Measurements from ENCODE around the gene USF1. TPM values are rescaled to one million over a fixed set of nuclear protein-coding genes. Genes with fewer than 3 reads are reported as not detected.
"Not testable (repeated sequence)": the region's sequence is repeated elsewhere in the genome, so short reads cannot be mapped to it uniquely, and the experiment has no call there.

The USF1 gene
- polyA plus RNA-seq, 1 donor (not counting 4 experiments of a cell fraction or from before 2014, with no cell fraction given) = 31.6 TPM

- FAIRE-seq = no peak
Measured at GRCh38 chr1:161032409-161032808, 13.4 kb downstream of the USF1 start.

DNA sequence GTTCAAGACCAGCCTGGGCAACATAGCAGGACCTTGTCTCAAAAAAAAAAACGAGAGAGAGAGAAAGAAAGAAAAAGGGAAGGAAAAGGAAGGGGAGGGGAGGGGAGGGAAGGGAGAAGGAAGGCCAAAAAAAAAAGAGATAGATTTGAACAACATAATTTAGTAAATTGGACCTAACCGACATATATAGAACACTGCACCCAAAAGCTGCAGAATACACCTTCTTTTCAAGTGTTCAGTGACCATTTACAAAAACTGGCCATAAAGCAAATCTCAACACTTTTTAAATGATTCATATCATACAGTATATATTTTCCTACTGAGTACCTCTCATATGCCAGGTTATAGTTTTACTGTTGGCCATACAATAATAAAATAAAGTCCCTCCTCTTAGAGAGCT is 13.9 kb downstream of the USF1 start:
- no peaks in the 10 kb centered on the region for H4K20me1 ChIP-seq (ENCODE audit: control insufficient read depth, extremely low read depth, insufficient read depth, low read length)
- dilution Hi-C loops (cut with MboI; ENCODE audit: extremely low pct_ligation_motif_present, low sequenced_read_pairs) = no loop called here

More at GRCh38 chr1:161032409-161032808, 13.4 kb downstream of the USF1 start:
- Histone ChIP-seq H3K36me3 (ENCODE audit: control insufficient read depth in 2 of 2, extremely low read depth in 1 of 2, insufficient read depth in 2 of 2, low read length in 2 of 2) (no peaks in the 10 kb centered on the region), H2AFZ (ENCODE audit: control insufficient read depth, low read length) (no peak overlapping the region), H3K27ac (ENCODE audit: control insufficient read depth, insufficient read depth, low read length) (peak overlapping the region; percentile 65), H3K9me3 (ENCODE audit: control insufficient read depth, low read depth, low read length) (no peaks in the 10 kb centered on the region), H3K4me3 (ENCODE audit: control insufficient read depth in 2 of 3, extremely low read depth in 1 of 3, insufficient read depth in 2 of 3, low read depth in 1 of 3, low read length in 3 of 3) (no peak overlapping the region), H3K27me3 (ENCODE audit: control insufficient read depth, extremely low read depth, insufficient read depth, low read length) (no peaks in the 10 kb centered on the region), H3K9me1 (ENCODE audit: control insufficient read depth, extremely low read depth, insufficient read depth, low read length) (no peaks in the 10 kb centered on the region), H3K4me1 (ENCODE audit: control insufficient read depth, extremely low read depth, insufficient read depth, low read length) (peaks cover 12% of the 10 kb centered on the region), H3K79me2 (ENCODE audit: control insufficient read depth, insufficient read depth, low read length) (peaks cover 2% of the 10 kb centered on the region), H3K9ac (ENCODE audit: control insufficient read depth, extremely low read depth, insufficient read depth, low read length) (no peak overlapping the region), H3K4me2 (ENCODE audit: control insufficient read depth, extremely low read depth, insufficient read depth, low read depth, low read length) (no peak overlapping the region), H4K20me1 (ENCODE audit: control insufficient read depth, extremely low read depth, insufficient read depth, low read length) (no peaks in the 10 kb centered on the region)
- dilution Hi-C loops (cut with MboI; ENCODE audit: extremely low pct_ligation_motif_present, low sequenced_read_pairs) = no loop called here
- no peak for DNase-seq (ENCODE audit: low read depth, low spot score)
- TF ChIP-seq EZH2 (IDR thresholded peaks at IDR 0.05; ENCODE audit: low read length) (no peak), CTCF (optimal IDR thresholded peaks at IDR 0.05 in 1 of 3, IDR thresholded peaks at IDR 0.05 in 1 of 3, conservative IDR thresholded peaks at IDR 0.05 in 1 of 3; ENCODE audit: extremely low read depth in 1 of 3, insufficient read depth in 2 of 3, low read length in 3 of 3) (no peak)

GRCh38 chr1:161029466-161029865 is 16.3 kb downstream of the USF1 start:
- H2AFZ ChIP-seq (ENCODE audit: control insufficient read depth, low read length); FAIRE-seq; dilution Hi-C loops (cut with MboI; ENCODE audit: extremely low pct_ligation_motif_present, low sequenced_read_pairs): not testable (repeated sequence)

More for the DNA sequence above, 13.9 kb downstream of the USF1 start:
- DNase-seq (ENCODE audit: low read depth, low spot score) (no peak), FAIRE-seq (no peak)
- peaks cover 12% of the 10 kb centered on the region for H3K4me1 ChIP-seq (ENCODE audit: control insufficient read depth, extremely low read depth, insufficient read depth, low read length)
- no peaks in the 10 kb centered on the region for H3K9me3 ChIP-seq (ENCODE audit: control insufficient read depth, low read depth, low read length)
- no peak overlapping the region for H3K9ac ChIP-seq (ENCODE audit: control insufficient read depth, extremely low read depth, insufficient read depth, low read length)
- no peaks in the 10 kb centered on the region for H3K27me3 ChIP-seq (ENCODE audit: control insufficient read depth, extremely low read depth, insufficient read depth, low read length)
- no peaks in the 10 kb centered on the region for H3K36me3 ChIP-seq (ENCODE audit: control insufficient read depth in 2 of 2, extremely low read depth in 1 of 2, insufficient read depth in 2 of 2, low read length in 2 of 2)
- no peak overlapping the region for H2AFZ ChIP-seq (ENCODE audit: control insufficient read depth, low read length)
- H3K4me3 ChIP-seq (ENCODE audit: control insufficient read depth in 2 of 3, extremely low read depth in 1 of 3, insufficient read depth in 2 of 3, low read depth in 1 of 3, low read length in 3 of 3) = no peak overlapping the region
- H3K27ac ChIP-seq (ENCODE audit: control insufficient read depth, insufficient read depth, low read length) = no peak overlapping the region
- H3K9me1 ChIP-seq (ENCODE audit: control insufficient read depth, extremely low read depth, insufficient read depth, low read length) = no peaks in the 10 kb centered on the region
- no peak overlapping the region for H3K4me2 ChIP-seq (ENCODE audit: control insufficient read depth, extremely low read depth, insufficient read depth, low read depth, low read length)
- TF ChIP-seq EZH2 (IDR thresholded peaks at IDR 0.05; ENCODE audit: low read length) (no peak), CTCF (optimal IDR thresholded peaks at IDR 0.05 in 1 of 3, IDR thresholded peaks at IDR 0.05 in 1 of 3, conservative IDR thresholded peaks at IDR 0.05 in 1 of 3; ENCODE audit: extremely low read depth in 1 of 3, insufficient read depth in 2 of 3, low read length in 3 of 3) (no peak)
- H3K79me2 ChIP-seq (ENCODE audit: control insufficient read depth, insufficient read depth, low read length) = no peaks in the 10 kb centered on the region

DNA sequence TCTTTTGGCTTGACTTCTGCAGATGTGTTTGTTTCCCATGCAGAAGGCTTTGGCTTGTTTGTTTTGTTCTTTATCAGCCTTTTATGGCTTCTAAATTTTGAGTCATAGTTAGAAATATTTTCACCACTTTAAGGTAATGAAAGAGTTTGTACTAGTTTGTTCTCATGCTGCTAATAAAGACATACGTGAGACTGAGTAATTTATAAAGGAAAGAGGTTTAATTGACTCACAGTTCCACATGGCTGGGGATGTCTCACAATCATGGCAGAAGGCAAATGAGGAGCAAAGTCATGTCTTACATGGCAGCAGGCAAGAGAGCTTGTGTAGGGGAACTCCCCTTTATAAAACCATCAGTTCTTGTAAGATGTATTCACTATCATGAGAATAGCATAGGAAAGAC is 18.8 kb downstream of the USF1 start:
- H3K9ac ChIP-seq (ENCODE audit: control insufficient read depth, extremely low read depth, insufficient read depth, low read length); H3K4me2 ChIP-seq (ENCODE audit: control insufficient read depth, extremely low read depth, insufficient read depth, low read depth, low read length); H3K36me3 ChIP-seq (ENCODE audit: control insufficient read depth in 2 of 2, extremely low read depth in 1 of 2, insufficient read depth in 2 of 2, low read length in 2 of 2); H4K20me1 ChIP-seq (ENCODE audit: control insufficient read depth, extremely low read depth, insufficient read depth, low read length); H3K9me3 ChIP-seq (ENCODE audit: control insufficient read depth, low read depth, low read length); H3K79me2 ChIP-seq (ENCODE audit: control insufficient read depth, insufficient read depth, low read length); DNase-seq (ENCODE audit: low read depth, low spot score); dilution Hi-C loops (cut with MboI; ENCODE audit: extremely low pct_ligation_motif_present, low sequenced_read_pairs); H3K9me1 ChIP-seq (ENCODE audit: control insufficient read depth, extremely low read depth, insufficient read depth, low read length); H3K27me3 ChIP-seq (ENCODE audit: control insufficient read depth, extremely low read depth, insufficient read depth, low read length); FAIRE-seq; H3K4me3 ChIP-seq (ENCODE audit: control insufficient read depth in 2 of 3, extremely low read depth in 1 of 3, insufficient read depth in 2 of 3, low read depth in 1 of 3, low read length in 3 of 3); H3K4me1 ChIP-seq (ENCODE audit: control insufficient read depth, extremely low read depth, insufficient read depth, low read length); H2AFZ ChIP-seq (ENCODE audit: control insufficient read depth, low read length): not testable (repeated sequence)
- peak overlapping the region; percentile 36 for H3K27ac ChIP-seq (ENCODE audit: control insufficient read depth, insufficient read depth, low read length)

More at GRCh38 chr1:161029466-161029865, 16.3 kb downstream of the USF1 start:
- not testable (repeated sequence) for H3K9me1 ChIP-seq (ENCODE audit: control insufficient read depth, extremely low read depth, insufficient read depth, low read length); H3K4me3 ChIP-seq (ENCODE audit: control insufficient read depth in 2 of 3, extremely low read depth in 1 of 3, insufficient read depth in 2 of 3, low read depth in 1 of 3, low read length in 3 of 3); H3K36me3 ChIP-seq (ENCODE audit: control insufficient read depth in 2 of 2, extremely low read depth in 1 of 2, insufficient read depth in 2 of 2, low read length in 2 of 2); H3K27ac ChIP-seq (ENCODE audit: control insufficient read depth, insufficient read depth, low read length); H3K27me3 ChIP-seq (ENCODE audit: control insufficient read depth, extremely low read depth, insufficient read depth, low read length); H3K4me2 ChIP-seq (ENCODE audit: control insufficient read depth, extremely low read depth, insufficient read depth, low read depth, low read length); H3K9ac ChIP-seq (ENCODE audit: control insufficient read depth, extremely low read depth, insufficient read depth, low read length); H3K79me2 ChIP-seq (ENCODE audit: control insufficient read depth, insufficient read depth, low read length); H4K20me1 ChIP-seq (ENCODE audit: control insufficient read depth, extremely low read depth, insufficient read depth, low read length); DNase-seq (ENCODE audit: low read depth, low spot score); H3K9me3 ChIP-seq (ENCODE audit: control insufficient read depth, low read depth, low read length)
- H3K4me1 ChIP-seq (ENCODE audit: control insufficient read depth, extremely low read depth, insufficient read depth, low read length) = peaks cover 12% of the 10 kb centered on the region

Data from keratinocyte (primary cell).